ENCODE measurements around the gene ANKS1B. TPM values are rescaled to one million over a fixed set of nuclear protein-coding genes. Genes with fewer than 3 reads are reported as not detected.

Gene ANKS1B
- total RNA-seq, 2 experiments from 2014 or later: 0.96 to 1.1 TPM

- no peak for DNase-seq
- Mint-ChIP-seq H3K36me3 (no peaks in the 10 kb centered on the region), H3K4me1 (no peaks in the 10 kb centered on the region), H3K9me3 (ENCODE audit: low read depth) (peaks cover 2% of the 10 kb centered on the region), H3K27me3 (no peaks in the 10 kb centered on the region), H3K4me3 (no peak overlapping the region), H3K27ac (no peak overlapping the region)
- ATAC-seq: no peak
- CTCF ChIA-PET: no interaction called here
These were observed 861.8 kb downstream of the ANKS1B start for GRCh38 chr12:99122959-99123358.

- CTCF ChIA-PET: no interaction called here
These were observed 862.2 kb downstream of the ANKS1B start for GRCh38 chr12:99122496-99122895.

GRCh38 chr12:99121546-99121945, 863.2 kb downstream of the ANKS1B start:
- DNase-seq: no peak
- Mint-ChIP-seq H3K27me3 (no peaks in the 10 kb centered on the region), H3K4me1 (no peaks in the 10 kb centered on the region), H3K4me3 (no peak overlapping the region), H3K36me3 (no peaks in the 10 kb centered on the region), H3K9me3 (ENCODE audit: low read depth) (peaks cover 2% of the 10 kb centered on the region), H3K27ac (no peak overlapping the region)
- ATAC-seq: no peak
- CTCF ChIA-PET: no interaction called here

More at GRCh38 chr12:99122496-99122895, 862.2 kb downstream of the ANKS1B start:
- H3K4me1 Mint-ChIP-seq: no peaks in the 10 kb centered on the region
- no peak overlapping the region for H3K27ac Mint-ChIP-seq
- no peak overlapping the region for H3K4me3 Mint-ChIP-seq
- ATAC-seq: no peak
- DNase-seq: no peak
- H3K9me3 Mint-ChIP-seq (ENCODE audit: low read depth): peaks cover 2% of the 10 kb centered on the region
- H3K27me3 Mint-ChIP-seq: no peaks in the 10 kb centered on the region
- no peaks in the 10 kb centered on the region for H3K36me3 Mint-ChIP-seq

- H3K9me3 Mint-ChIP-seq (ENCODE audit: low read depth): peaks cover 2% of the 10 kb centered on the region
- no peaks in the 10 kb centered on the region for H3K27me3 Mint-ChIP-seq
- ATAC-seq (no peak), DNase-seq (no peak)
- no peaks in the 10 kb centered on the region for H3K36me3 Mint-ChIP-seq
- no peaks in the 10 kb centered on the region for H3K4me1 Mint-ChIP-seq
- CTCF ChIA-PET: no interaction called here
- no peak overlapping the region for H3K4me3 Mint-ChIP-seq
- no peak overlapping the region for H3K27ac Mint-ChIP-seq
These were observed 864.8 kb downstream of the ANKS1B start for GRCh38 chr12:99119943-99120342.

GRCh38 chr12:99119449-99119848, 865.3 kb downstream of the ANKS1B start:
- CTCF ChIA-PET: no interaction called here
- Mint-ChIP-seq H3K4me1 (no peaks in the 10 kb centered on the region), H3K27ac (no peak overlapping the region), H3K27me3 (no peaks in the 10 kb centered on the region), H3K9me3 (ENCODE audit: low read depth) (peaks cover 2% of the 10 kb centered on the region), H3K4me3 (no peak overlapping the region), H3K36me3 (no peaks in the 10 kb centered on the region)
- no peak for ATAC-seq
- no peak for DNase-seq

- Mint-ChIP-seq H3K36me3 (no peaks in the 10 kb centered on the region), H3K27me3 (no peaks in the 10 kb centered on the region), H3K27ac (no peak overlapping the region), H3K4me3 (no peak overlapping the region), H3K9me3 (ENCODE audit: low read depth) (no peaks in the 10 kb centered on the region), H3K4me1 (no peaks in the 10 kb centered on the region)
- no peak for ATAC-seq
- DNase-seq: no peak
- CTCF ChIA-PET: no interaction called here
These were observed 873.1 kb downstream of the ANKS1B start for GRCh38 chr12:99111600-99111999.

- CTCF ChIA-PET: no interaction called here
- Mint-ChIP-seq H3K27me3 (no peaks in the 10 kb centered on the region), H3K4me3 (no peak overlapping the region), H3K36me3 (no peaks in the 10 kb centered on the region), H3K9me3 (ENCODE audit: low read depth) (no peaks in the 10 kb centered on the region), H3K4me1 (no peaks in the 10 kb centered on the region), H3K27ac (no peak overlapping the region)
- ATAC-seq (no peak), DNase-seq (no peak)
These were observed 873.9 kb downstream of the ANKS1B start for GRCh38 chr12:99110868-99111267.

GRCh38 chr12:99110212-99110611, 874.5 kb downstream of the ANKS1B start:
- no peak for ATAC-seq
- Mint-ChIP-seq H3K36me3 (no peaks in the 10 kb centered on the region), H3K27me3 (no peaks in the 10 kb centered on the region), H3K9me3 (ENCODE audit: low read depth) (no peaks in the 10 kb centered on the region), H3K4me1 (no peaks in the 10 kb centered on the region), H3K4me3 (no peak overlapping the region), H3K27ac (no peak overlapping the region)
- CTCF ChIA-PET: no interaction called here
- no peak for DNase-seq

GRCh38 chr12:99108924-99109323, 875.8 kb downstream of the ANKS1B start:
- no peaks in the 10 kb centered on the region for H3K9me3 Mint-ChIP-seq (ENCODE audit: low read depth)
- no peak for DNase-seq
- no peak overlapping the region for H3K4me3 Mint-ChIP-seq
- H3K27ac Mint-ChIP-seq: no peak overlapping the region
- ATAC-seq: no peak
- H3K4me1 Mint-ChIP-seq: no peaks in the 10 kb centered on the region
- CTCF ChIA-PET: no interaction called here
- no peaks in the 10 kb centered on the region for H3K36me3 Mint-ChIP-seq
- H3K27me3 Mint-ChIP-seq: no peaks in the 10 kb centered on the region

GRCh38 chr12:99099786-99100185, 885.0 kb downstream of the ANKS1B start:
- Mint-ChIP-seq H3K9me3 (ENCODE audit: low read depth) (no peaks in the 10 kb centered on the region), H3K27ac (no peak overlapping the region), H3K27me3 (no peaks in the 10 kb centered on the region), H3K36me3 (no peaks in the 10 kb centered on the region), H3K4me3 (no peak overlapping the region), H3K4me1 (no peaks in the 10 kb centered on the region)
- ATAC-seq: no peak
- DNase-seq: no peak
- CTCF ChIA-PET: no interaction called here

- no peak overlapping the region for H3K4me3 Mint-ChIP-seq
- no peaks in the 10 kb centered on the region for H3K27me3 Mint-ChIP-seq
- H3K4me1 Mint-ChIP-seq: no peaks in the 10 kb centered on the region
- DNase-seq (no peak), ATAC-seq (no peak)
- H3K27ac Mint-ChIP-seq: no peak overlapping the region
- CTCF ChIA-PET: no interaction called here
- H3K36me3 Mint-ChIP-seq: no peaks in the 10 kb centered on the region
- no peaks in the 10 kb centered on the region for H3K9me3 Mint-ChIP-seq (ENCODE audit: low read depth)
These were observed 887.6 kb downstream of the ANKS1B start for GRCh38 chr12:99097171-99097570.

- CTCF ChIA-PET: no interaction called here
- Mint-ChIP-seq H3K27ac (no peak overlapping the region), H3K9me3 (ENCODE audit: low read depth) (no peaks in the 10 kb centered on the region), H3K4me3 (no peak overlapping the region), H3K4me1 (no peaks in the 10 kb centered on the region), H3K36me3 (no peaks in the 10 kb centered on the region), H3K27me3 (no peaks in the 10 kb centered on the region)
- DNase-seq (no peak), ATAC-seq (no peak)
These were observed 891.6 kb downstream of the ANKS1B start for GRCh38 chr12:99093166-99093565.

GRCh38 chr12:99092100-99092851, 892.5 kb downstream of the ANKS1B start:
- ATAC-seq (no peak), DNase-seq (no peak)
- Mint-ChIP-seq H3K4me3 (no peak overlapping the region), H3K9me3 (ENCODE audit: low read depth) (no peaks in the 10 kb centered on the region), H3K36me3 (no peaks in the 10 kb centered on the region), H3K27me3 (no peaks in the 10 kb centered on the region), H3K27ac (no peak overlapping the region), H3K4me1 (no peaks in the 10 kb centered on the region)
- CTCF ChIA-PET: no interaction called here

GRCh38 chr12:99087278-99087677, 897.5 kb downstream of the ANKS1B start:
- CTCF ChIA-PET: no interaction called here
- Mint-ChIP-seq H3K9me3 (ENCODE audit: low read depth) (no peaks in the 10 kb centered on the region), H3K4me3 (no peak overlapping the region), H3K27me3 (no peaks in the 10 kb centered on the region), H3K27ac (no peak overlapping the region), H3K36me3 (no peaks in the 10 kb centered on the region), H3K4me1 (no peaks in the 10 kb centered on the region)
- ATAC-seq (no peak), DNase-seq (no peak)

GRCh38 chr12:99079811-99080210, 904.9 kb downstream of the ANKS1B start:
- Mint-ChIP-seq H3K27me3 (no peaks in the 10 kb centered on the region), H3K4me3 (no peak overlapping the region)
- DNase-seq: no peak

More at GRCh38 chr12:99079811-99080210, 904.9 kb downstream of the ANKS1B start:
- CTCF ChIA-PET: no interaction called here
- Mint-ChIP-seq H3K36me3 (no peaks in the 10 kb centered on the region), H3K4me1 (no peaks in the 10 kb centered on the region), H3K9me3 (ENCODE audit: low read depth) (no peaks in the 10 kb centered on the region), H3K27ac (no peak overlapping the region)
- no peak for ATAC-seq

Measured in activated CD8-positive, alpha-beta memory T cell treated with anti-CD3 and anti-CD28 coated beads, Interleukin-2, amount 10 ng/mL, durations not matched to agents 7 days and 5 days (primary cell).